IMR-90 (cell line): Measurements from ENCODE around the gene DBX1. TPM values are rescaled to one million over a fixed set of nuclear protein-coding genes. Genes with fewer than 3 reads are reported as not detected.

Experiments used
- ATAC-seq: fragments of 200-7000 bp; cut with Tn5 transposase; 2 replicates; pipeline ENCODE4 v1.9.1; 2020; ENCODE audit warnings: low read depth, mild to moderate bottlenecking, moderate library complexity
- BruUV-seq: library from RNA; stranded (reverse); fragments of 400-500 nt; replicated peaks from 2 replicates; lab custom pipeline; 2021; lab: Mats Ljungman, UMichigan
- CTCF ChIA-PET: fragments of 300-600 bp; formaldehyde crosslinking; extraction: SDS; loops from one replicate; lab custom pipeline; 2021; ENCODE audit warnings: antibody characterized with exemption; lab: Yijun Ruan, JAX
- POLR2A ChIA-PET: fragments of 300-600 bp; sonication (Branson Sonifier 250); formaldehyde crosslinking; loops from one replicate; lab custom pipeline; 2022; ENCODE audit warnings: antibody characterized with exemption; ENCODE audit not compliant: unreplicated experiment; lab: Charles Lee
- DNase-seq: peaks from one replicate; pipeline ENCODE4 v3.0.0; 2013
- H2AFZ ChIP-seq: replicated peaks from 2 replicates; pipeline ENCODE3; 2013; ENCODE audit warnings: low read length, mild to moderate bottlenecking; ENCODE audit not compliant: poor library complexity
- H2AK5ac ChIP-seq: 2 replicates; pipeline ENCODE4 v1.6.1; 2013; ENCODE audit warnings: low read depth, low read length, inconsistent platforms
- H2AK9ac ChIP-seq: replicated peaks from 2 replicates; pipeline ENCODE3; 2013; ENCODE audit warnings: mild to moderate bottlenecking, low read depth, low read length, moderate library complexity; ENCODE audit not compliant: poor library complexity
- H2BK120ac ChIP-seq: 2 replicates; pipeline ENCODE4 v1.6.1; 2013; ENCODE audit warnings: low read depth, low read length, inconsistent platforms
- H2BK15ac ChIP-seq: 3 replicates; pipeline ENCODE4 v1.6.1; 2013; ENCODE audit warnings: low read depth, low read length, inconsistent platforms
- H2BK20ac ChIP-seq: 2 replicates; pipeline ENCODE4 v1.6.1; 2013; ENCODE audit warnings: low read depth, mild to moderate bottlenecking, inconsistent platforms, low read length, moderate library complexity
- H2BK5ac ChIP-seq: 2 replicates; pipeline ENCODE4 v1.6.1; 2013; ENCODE audit warnings: mild to moderate bottlenecking, low read depth, low read length, inconsistent platforms; ENCODE audit not compliant: poor library complexity, severe bottlenecking
- H3K14ac ChIP-seq: replicated peaks from 2 replicates; pipeline ENCODE4 v1.6.1; 2013; ENCODE audit warnings: low read depth, low read length, inconsistent platforms
- H3K18ac ChIP-seq: 2 replicates; pipeline ENCODE4 v1.6.1; 2013; ENCODE audit warnings: low read depth, low read length, control low read depth
- H3K23ac ChIP-seq: 2 replicates; pipeline ENCODE4 v1.6.1; 2013; ENCODE audit warnings: low read depth, low read length, inconsistent platforms
- H3K27ac ChIP-seq: 2 replicates; pipeline ENCODE4 v1.5.1; 2013; ENCODE audit warnings: mild to moderate bottlenecking, control low read depth, low read length; ENCODE audit not compliant: insufficient read depth
- H3K27me3 ChIP-seq: 2 replicates; pipeline ENCODE4 v1.6.1; 2013; ENCODE audit warnings: low read length; ENCODE audit not compliant: control insufficient read depth, insufficient read depth
- H3K36me3 ChIP-seq: 2 replicates; pipeline ENCODE4 v1.6.1; 2013; ENCODE audit warnings: low read length, mixed read lengths; ENCODE audit not compliant: control insufficient read depth, insufficient read depth
- H3K4ac ChIP-seq: 2 replicates; pipeline ENCODE4 v1.6.1; 2013; ENCODE audit warnings: low read depth, low read length, inconsistent platforms
- H3K4me1 ChIP-seq: 2 replicates; pipeline ENCODE4 v1.6.1; 2013; ENCODE audit warnings: low read length, mixed read lengths; ENCODE audit not compliant: control insufficient read depth, insufficient read depth
- H3K4me2 ChIP-seq: 2 replicates; pipeline ENCODE4 v1.6.1; 2013; ENCODE audit warnings: low read depth, mild to moderate bottlenecking, control low read depth, low read length, moderate library complexity
- H3K4me3 ChIP-seq: 2 replicates; pipeline ENCODE4 v1.5.1; 2013; ENCODE audit warnings: low read depth, mild to moderate bottlenecking, control low read depth, low read length, moderate library complexity; ENCODE audit not compliant: insufficient read depth
- H3K56ac ChIP-seq: 2 replicates; pipeline ENCODE4 v1.6.1; 2013; ENCODE audit warnings: low read length, inconsistent platforms; ENCODE audit not compliant: insufficient read depth; ENCODE audit errors: extremely low read depth
- H3K79me1 ChIP-seq, 2 experiments: 2 replicates each; pipeline ENCODE4 v1.6.1; 2013; ENCODE audit warnings: low read length in 2 of 2, inconsistent platforms in 1 of 2, low read depth in 1 of 2
- H3K9ac ChIP-seq: 2 replicates; pipeline ENCODE4 v1.6.1; 2013; ENCODE audit warnings: low read depth, low read length, control low read depth
- H3K9me1 ChIP-seq: 2 replicates; pipeline ENCODE4 v1.6.1; 2013; ENCODE audit warnings: low read length, inconsistent platforms; ENCODE audit not compliant: insufficient read depth
- H3K9me3 ChIP-seq: 2 replicates; pipeline ENCODE4 v1.6.1; 2013; ENCODE audit warnings: low read length; ENCODE audit not compliant: control insufficient read depth, insufficient read depth
- H4K20me1 ChIP-seq: 2 replicates; pipeline ENCODE4 v1.6.1; 2013; ENCODE audit warnings: low read length, inconsistent platforms; ENCODE audit not compliant: insufficient read depth
- H4K5ac ChIP-seq: 2 replicates; pipeline ENCODE4 v1.6.1; 2013; ENCODE audit warnings: mild to moderate bottlenecking, low read depth, low read length, control low read depth
- H4K8ac ChIP-seq, 2 experiments: 2 replicates each; pipeline ENCODE4 v1.6.1; 2013; ENCODE audit warnings: low read depth in 2 of 2, low read length in 2 of 2, control low read depth in 1 of 2, inconsistent platforms in 1 of 2
- H4K91ac ChIP-seq: 2 replicates; pipeline ENCODE4 v1.6.1; 2013; ENCODE audit warnings: low read depth, low read length, inconsistent platforms; ENCODE audit not compliant: insufficient read depth
- BHLHE40 ChIP-seq: fragments of 150-350 bp; IDR thresholded peaks from 2 replicates; pipeline ENCODE4 v1.6.1; 2016; ENCODE audit warnings: mild to moderate bottlenecking, low read depth, low read length
- CEBPB ChIP-seq: IDR thresholded peaks from 2 replicates; pipeline ENCODE4 v1.6.1; 2012; ENCODE audit warnings: low read depth, low read length, improper control_type of control experiment
- CHD1 ChIP-seq: IDR thresholded peaks from 2 replicates; pipeline ENCODE4 v1.6.1; 2012; ENCODE audit warnings: low read depth, low read length, improper control_type of control experiment
- FOS ChIP-seq: fragments of 150-350 bp; IDR thresholded peaks from 2 replicates; pipeline ENCODE4 v1.6.1; 2016; ENCODE audit warnings: low read depth, low read length
- MAFK ChIP-seq: IDR thresholded peaks from 2 replicates; pipeline ENCODE4 v1.6.1; 2012; ENCODE audit warnings: low read depth, low read length, improper control_type of control experiment
- MAZ ChIP-seq: IDR thresholded peaks from 2 replicates; pipeline ENCODE4 v1.6.1; 2012; ENCODE audit warnings: low read depth, mild to moderate bottlenecking, low read length, improper control_type of control experiment, moderate library complexity, borderline replicate concordance
- MXI1 ChIP-seq: IDR thresholded peaks from 2 replicates; pipeline ENCODE4 v1.6.1; 2012; ENCODE audit warnings: low read depth, mild to moderate bottlenecking, low read length, moderate library complexity, borderline replicate concordance
- NFE2L2 ChIP-seq: fragments of 150-350 bp; IDR thresholded peaks from 2 replicates; pipeline ENCODE4 v1.6.1; 2016; ENCODE audit warnings: low read depth, mild to moderate bottlenecking, low read length
- POLR2A ChIP-seq: IDR thresholded peaks from 2 replicates; pipeline ENCODE4 v1.6.1; 2012; ENCODE audit warnings: mild to moderate bottlenecking, low read depth, low read length
- RAD21 ChIP-seq: IDR thresholded peaks from 2 replicates; pipeline ENCODE4 v1.6.1; 2012; ENCODE audit warnings: low read length, improper control_type of control experiment
- RCOR1 ChIP-seq: IDR thresholded peaks from 2 replicates; pipeline ENCODE4 v1.6.1; 2012; ENCODE audit warnings: mild to moderate bottlenecking, low read length, improper control_type of control experiment; ENCODE audit not compliant: insufficient replicate concordance
- RFX5 ChIP-seq: IDR thresholded peaks from 2 replicates; pipeline ENCODE4 v1.8.0; 2012; ENCODE audit warnings: low read depth, mild to moderate bottlenecking, low read length, moderate library complexity
- SMC3 ChIP-seq: fragments of 150-350 bp; IDR thresholded peaks from 2 replicates; pipeline ENCODE4 v1.6.1; 2016; ENCODE audit warnings: low read depth, mild to moderate bottlenecking, antibody characterized with exemption, low read length, moderate library complexity
- WGBS, 2 experiments: methylation state at CpG; one replicate each; pipeline versions ENCODE4 v1.1.5 to v1.1.7; 2013; ENCODE audit warnings: missing lambda C conversion rate in 2 of 2; ENCODE audit not compliant: insufficient read length in 1 of 2; ENCODE audit errors: extremely low coverage in 2 of 2; 5-methylcytosine and 5-hydroxymethylcytosine counted together
- dilution Hi-C: fragments of 300-500 bp; cut with HindIII; formaldehyde crosslinking; loops from one replicate; pipeline ENCODE4 v1.14.3; 2018; ENCODE audit warnings: low sequenced_read_pairs; ENCODE audit not compliant: unreplicated experiment
- in situ Hi-C: fragments of 300-500 bp; cut with MboI; formaldehyde crosslinking; loops from 3 replicates; pipeline ENCODE4 v1.14.3; 2019; ENCODE audit warnings: low sequenced_read_pairs, inconsistent platforms, mixed read lengths
- intact Hi-C: fragments of 100-400 bp; cut with micrococcal nuclease; formaldehyde crosslinking; loops from 2 replicates; pipeline ENCODE4 v1.10.0; 2022
- polyA plus RNA-seq, 3 experiments: library from polyadenylated mRNA; depleted of rRNA; stranded (reverse); fragments of >200 nt; gene quantifications; 2 replicates each; pipeline ENCODE4 v1.2.3, GENCODE V29; 2012; ENCODE audit warnings: low replicate concordance in 1 of 3
- total RNA-seq: library from RNA; depleted of rRNA; stranded (reverse); fragments of >200 nt; gene quantifications from 2 replicates; pipeline ENCODE4 v1.2.3, GENCODE V29; 2012
- TF ChIP-seq, protein P1 (sequence below): conservative IDR thresholded peaks from 2 replicates; pipeline ENCODE4 v1.5.1; 2012; ENCODE audit warnings: mild to moderate bottlenecking, low read depth, low read length, improper control_type of control experiment
- TF ChIP-seq, protein P2 (sequence below): fragments of 150-350 bp; IDR thresholded peaks from 2 replicates; pipeline ENCODE4 v1.6.1; 2016; ENCODE audit warnings: low read depth, mild to moderate bottlenecking, low read length, moderate library complexity, borderline replicate concordance

DBX1 gene
- total and polyA plus RNA-seq, 2 of the 4 experiments (the other 2 are of a cell fraction), result not detected

DNA sequence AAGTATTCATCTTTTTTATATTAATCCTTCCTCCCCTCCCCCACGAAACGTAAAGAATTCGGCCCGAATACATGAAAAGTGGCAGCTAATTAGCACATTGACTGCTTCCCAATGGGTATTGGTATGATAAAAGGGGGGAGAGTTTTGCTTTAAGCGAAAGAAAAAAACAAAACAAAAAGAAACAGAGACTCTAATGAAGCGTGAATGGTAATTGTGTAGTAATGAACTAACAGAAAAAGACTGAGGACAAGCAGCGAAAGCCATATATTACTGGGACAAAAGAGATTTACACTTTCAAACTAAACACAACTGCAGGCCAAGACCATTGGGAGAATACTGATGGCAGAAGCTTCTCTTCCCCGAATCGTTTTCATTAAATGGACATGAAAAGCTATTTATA lies 2.5 kb downstream of the DBX1 start:
- Histone ChIP-seq H3K9me1 (no peaks in the 10 kb centered on the region), H2AFZ (no peak overlapping the region), H3K27me3 (peaks cover 83% of the 10 kb centered on the region), H4K8ac (no peak overlapping the region), H3K18ac (no peak overlapping the region), H2BK20ac (no peak overlapping the region), H2BK15ac (no peak overlapping the region), H3K4me2 (no peak overlapping the region), H3K36me3 (no peaks in the 10 kb centered on the region), H4K5ac (no peak overlapping the region), H3K4me3 (no peak overlapping the region), H4K20me1 (no peaks in the 10 kb centered on the region; the same call in 1 of the 2 replicates), H3K56ac (no peak overlapping the region), H3K4me1 (no peaks in the 10 kb centered on the region), H2AK9ac (no peak overlapping the region), H3K23ac (no peak overlapping the region), H3K4ac (no peak overlapping the region), H3K9me3 (peaks cover 13% of the 10 kb centered on the region), H3K79me1 (no peaks in the 10 kb centered on the region), H3K27ac (no peak overlapping the region), H3K9ac (no peak overlapping the region), H3K14ac (no peak overlapping the region), H4K91ac (no peak overlapping the region), H2BK120ac (no peak overlapping the region), H2BK5ac (no peak overlapping the region), H2AK5ac (no peak overlapping the region)
- no peak for DNase-seq
- no CpG with 5 or more reads among the region's 9 CpGs for WGBS, 2 experiments
- intact Hi-C loops, result loop anchor here (10.0 kb wide), 1 partner anchor 437 kb away; the partner anchor contains the start of gene SLC6A5
- no TSS peak for BruUV-seq
- POLR2A ChIA-PET, result no interaction called here
- no peak for ATAC-seq
- no peak for TF ChIP-seq NFE2L2
- TF ChIP-seq RAD21, result no peak
- TF ChIP-seq, protein P1, sequence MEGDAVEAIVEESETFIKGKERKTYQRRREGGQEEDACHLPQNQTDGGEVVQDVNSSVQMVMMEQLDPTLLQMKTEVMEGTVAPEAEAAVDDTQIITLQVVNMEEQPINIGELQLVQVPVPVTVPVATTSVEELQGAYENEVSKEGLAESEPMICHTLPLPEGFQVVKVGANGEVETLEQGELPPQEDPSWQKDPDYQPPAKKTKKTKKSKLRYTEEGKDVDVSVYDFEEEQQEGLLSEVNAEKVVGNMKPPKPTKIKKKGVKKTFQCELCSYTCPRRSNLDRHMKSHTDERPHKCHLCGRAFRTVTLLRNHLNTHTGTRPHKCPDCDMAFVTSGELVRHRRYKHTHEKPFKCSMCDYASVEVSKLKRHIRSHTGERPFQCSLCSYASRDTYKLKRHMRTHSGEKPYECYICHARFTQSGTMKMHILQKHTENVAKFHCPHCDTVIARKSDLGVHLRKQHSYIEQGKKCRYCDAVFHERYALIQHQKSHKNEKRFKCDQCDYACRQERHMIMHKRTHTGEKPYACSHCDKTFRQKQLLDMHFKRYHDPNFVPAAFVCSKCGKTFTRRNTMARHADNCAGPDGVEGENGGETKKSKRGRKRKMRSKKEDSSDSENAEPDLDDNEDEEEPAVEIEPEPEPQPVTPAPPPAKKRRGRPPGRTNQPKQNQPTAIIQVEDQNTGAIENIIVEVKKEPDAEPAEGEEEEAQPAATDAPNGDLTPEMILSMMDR, result no peak
- TF ChIP-seq, protein P2, sequence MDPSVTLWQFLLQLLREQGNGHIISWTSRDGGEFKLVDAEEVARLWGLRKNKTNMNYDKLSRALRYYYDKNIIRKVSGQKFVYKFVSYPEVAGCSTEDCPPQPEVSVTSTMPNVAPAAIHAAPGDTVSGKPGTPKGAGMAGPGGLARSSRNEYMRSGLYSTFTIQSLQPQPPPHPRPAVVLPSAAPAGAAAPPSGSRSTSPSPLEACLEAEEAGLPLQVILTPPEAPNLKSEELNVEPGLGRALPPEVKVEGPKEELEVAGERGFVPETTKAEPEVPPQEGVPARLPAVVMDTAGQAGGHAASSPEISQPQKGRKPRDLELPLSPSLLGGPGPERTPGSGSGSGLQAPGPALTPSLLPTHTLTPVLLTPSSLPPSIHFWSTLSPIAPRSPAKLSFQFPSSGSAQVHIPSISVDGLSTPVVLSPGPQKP, result no peak
- no peak for TF ChIP-seq SMC3
- TF ChIP-seq MAFK, result no peak
- TF ChIP-seq RCOR1, result no peak
- TF ChIP-seq MXI1, result no peak
- TF ChIP-seq FOS, result no peak
- no peak for TF ChIP-seq POLR2A
- TF ChIP-seq BHLHE40, result no peak
- no peak for TF ChIP-seq MAZ
- TF ChIP-seq CEBPB, result no peak
- no peak for TF ChIP-seq RFX5
- TF ChIP-seq CHD1, result no peak
- dilution Hi-C loops, result no loop called here
- CTCF ChIA-PET, result no interaction called here
- in situ Hi-C loops, result no loop called here
